ENCODE results near the gene EPX.

DNA sequence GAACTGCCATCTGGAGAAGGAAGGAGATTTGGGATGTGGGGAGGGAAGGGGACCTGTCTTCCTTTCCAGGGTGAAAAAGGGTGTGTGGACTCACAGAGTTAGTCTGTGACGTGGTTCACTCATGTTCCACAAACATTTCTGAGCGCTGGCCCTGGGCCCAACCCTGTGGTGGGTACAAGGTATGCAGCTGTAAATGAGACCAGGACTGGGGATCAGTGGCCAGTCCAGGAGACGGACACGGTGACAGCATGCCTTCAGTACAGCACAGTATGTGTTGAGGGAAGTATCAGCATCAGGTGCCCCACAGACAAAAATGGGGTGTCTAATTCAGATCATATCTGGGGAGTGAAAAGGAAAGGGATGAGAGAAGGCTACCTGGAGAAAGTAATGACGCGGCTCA is 5.5 kb upstream of the EPX start:
- TF ChIP-seq CTCF (IDR thresholded peaks at IDR 0.05; ENCODE audit: insufficient read depth, low read length) (no peak), POLR2AphosphoS5 (IDR thresholded peaks at IDR 0.05; ENCODE audit: low read depth) (no peak), GABPA (IDR thresholded peaks at IDR 0.05; ENCODE audit: low read depth) (no peak), REST (IDR thresholded peaks at IDR 0.05; ENCODE audit: insufficient replicate concordance, low read depth) (no peak), SPI1 (IDR thresholded peaks at IDR 0.05; ENCODE audit: borderline replicate concordance, low read depth) (no peak)
